GM23338 (cell line): ENCODE results near the gene AGBL4. TPM values are rescaled to one million over a fixed set of nuclear protein-coding genes. Genes with fewer than 3 reads are reported as not detected.

ENCODE experiments used
- ATAC-seq: fragments of 200-7000 bp; cut with Tn5 transposase; 3 replicates; pipeline ENCODE4 v1.9.1; 2020
- DNase-seq: peaks from one replicate; pipeline ENCODE4 v3.0.0-alpha.2; 2015; ENCODE audit warnings: low spot score
- H2AFZ ChIP-seq: fragments of 200-600 bp; sonication (generic); 2 replicates; pipeline ENCODE4 v1.8.0; 2016; ENCODE audit warnings: antibody characterized with exemption, mild to moderate bottlenecking, moderate library complexity
- H3F3A ChIP-seq: fragments of 200-600 bp; sonication (generic); replicated peaks from 2 replicates; pipeline ENCODE4 v1.8.0; 2017; ENCODE audit warnings: antibody characterized with exemption, mixed run types, low read depth
- H3K27ac ChIP-seq: fragments of 200-600 bp; sonication (generic); 2 replicates; pipeline ENCODE4 v1.6.1; 2016; ENCODE audit warnings: low read depth
- H3K27me3 ChIP-seq: fragments of 200-600 bp; sonication (generic); 2 replicates; pipeline ENCODE4 v1.8.0; 2016; ENCODE audit warnings: mild to moderate bottlenecking, mixed run types, moderate library complexity; ENCODE audit not compliant: insufficient read depth
- H3K36me3 ChIP-seq: fragments of 200-600 bp; sonication (generic); 2 replicates; pipeline ENCODE4 v1.8.0; 2016; ENCODE audit warnings: mild to moderate bottlenecking; ENCODE audit not compliant: insufficient read depth
- H3K4me1 ChIP-seq: fragments of 200-600 bp; sonication (generic); 2 replicates; pipeline ENCODE4 v1.8.0; 2016; ENCODE audit warnings: mild to moderate bottlenecking, moderate library complexity; ENCODE audit not compliant: insufficient read depth
- H3K4me2 ChIP-seq: fragments of 200-600 bp; sonication (generic); 2 replicates; pipeline ENCODE4 v1.7.1; 2017; ENCODE audit warnings: mixed run types
- H3K4me3 ChIP-seq: fragments of 200-600 bp; sonication (generic); 2 replicates; pipeline ENCODE4 v1.6.1; 2016; ENCODE audit warnings: mixed run types
- H3K79me2 ChIP-seq: fragments of 200-600 bp; sonication (generic); replicated peaks from 2 replicates; pipeline ENCODE4 v1.8.0; 2017; ENCODE audit warnings: mild to moderate bottlenecking; ENCODE audit not compliant: insufficient read depth
- H3K9me2 ChIP-seq: fragments of 200-600 bp; sonication (generic); 2 replicates; pipeline ENCODE4 v1.8.0; 2017; ENCODE audit not compliant: insufficient read depth
- H4K20me1 ChIP-seq: fragments of 200-600 bp; sonication (generic); replicated peaks from 2 replicates; pipeline ENCODE4 v1.8.0; 2017; ENCODE audit warnings: mild to moderate bottlenecking; ENCODE audit not compliant: insufficient read depth
- H3K27ac Mint-ChIP-seq: 2 replicates; pipeline ENCODE4 v1.8.0; 2020; ENCODE audit warnings: inconsistent platforms, mild to moderate bottlenecking, moderate library complexity, mixed read lengths
- H3K27me3 Mint-ChIP-seq: 3 replicates; pipeline ENCODE4 v1.8.0; 2022; ENCODE audit warnings: low read depth, mild to moderate bottlenecking, moderate library complexity, mixed read lengths, inconsistent platforms; ENCODE audit not compliant: insufficient read depth, poor library complexity
- H3K36me3 Mint-ChIP-seq: 3 replicates; pipeline ENCODE4 v1.8.0; 2021; ENCODE audit warnings: low read depth, mild to moderate bottlenecking, inconsistent platforms, moderate library complexity, mixed read lengths
- H3K4me1 Mint-ChIP-seq: 3 replicates; pipeline ENCODE4 v1.8.0; 2020; ENCODE audit warnings: mild to moderate bottlenecking, inconsistent platforms, mixed read lengths
- H3K4me3 Mint-ChIP-seq: 3 replicates; pipeline ENCODE4 v1.8.0; 2021; ENCODE audit warnings: moderate library complexity, mild to moderate bottlenecking, inconsistent platforms, mixed read lengths
- H3K9me3 Mint-ChIP-seq: 3 replicates; pipeline ENCODE4 v1.8.0; 2020; ENCODE audit warnings: moderate library complexity, mild to moderate bottlenecking, inconsistent platforms, mixed read lengths
- CREB1 ChIP-seq: fragments of 250-450 bp; sonication (Bioruptor Pico); IDR thresholded peaks from 2 replicates; pipeline ENCODE4 v1.5.0; 2020; ENCODE audit warnings: low read depth, mild to moderate bottlenecking, moderate library complexity
- JUNB ChIP-seq: IDR thresholded peaks from one replicate; pipeline ENCODE4 v1.6.1; 2016; ENCODE audit warnings: antibody characterized with exemption; ENCODE audit not compliant: unreplicated experiment
- NANOG ChIP-seq: IDR thresholded peaks from 2 replicates; pipeline ENCODE4 v1.6.1; 2016; ENCODE audit warnings: antibody characterized with exemption, borderline replicate concordance
- ZNF462 ChIP-seq: fragments of 250-450 bp; sonication (Bioruptor Pico); IDR thresholded peaks from 2 replicates; pipeline ENCODE4 v1.5.0; 2020; ENCODE audit warnings: mild to moderate bottlenecking, moderate library complexity
- polyA plus RNA-seq: library from polyadenylated mRNA; unstranded; fragments of >200 nt; fragmentation: Nextera tagmentation; extraction: Ambion mirVana; gene quantifications from 2 replicates; pipeline ENCODE4 v1.2.1, GENCODE V29; 2016
- total RNA-seq: library from RNA; depleted of rRNA; stranded (reverse); fragments of >200 nt; shearing (Covaris generic); gene quantifications from 2 replicates; pipeline ENCODE4 v1.2.3, GENCODE V29; 2014
- TF ChIP-seq, protein P1 (sequence below), 2 experiments: fragments of 200-600 bp in 1 of 2; sonication (generic) in 1 of 2; conservative IDR thresholded peaks; 2 replicates each; pipeline versions ENCODE4 v1.5.1 to v1.6.1; 2016 to 2017; ENCODE audit warnings: antibody characterized with exemption in 2 of 2, low read depth in 2 of 2, mild to moderate bottlenecking in 2 of 2, moderate library complexity in 1 of 2

Gene AGBL4
- total and polyA plus RNA-seq, 2 experiments from 2014 or later, result 0.91 to 1.5 TPM

DNA sequence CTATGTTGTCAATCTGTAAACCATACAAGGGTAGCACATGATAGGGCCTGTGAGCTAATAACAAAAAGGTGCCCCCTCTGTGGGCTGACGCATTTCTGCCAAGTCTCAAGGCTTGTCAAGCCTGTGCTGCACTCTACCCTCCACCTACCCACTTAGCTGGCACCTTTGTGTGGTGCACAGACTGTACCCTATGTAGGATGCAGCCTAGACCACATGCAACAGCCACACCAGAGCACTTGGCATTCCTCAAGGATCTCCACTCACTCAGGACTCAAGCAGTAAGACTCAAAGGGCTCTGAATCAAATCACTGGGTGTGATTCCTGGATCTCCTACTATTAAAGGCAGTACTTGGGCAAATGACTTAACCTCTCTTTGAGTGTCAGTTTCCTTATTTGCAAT lies 1380.6 kb downstream of the AGBL4 start:
- no peaks in the 10 kb centered on the region; the same call in 1 of the 2 replicates for H3K4me1 ChIP-seq
- no peak for TF ChIP-seq CREB1 (CRISPR knock-in tag)
- TF ChIP-seq ZNF462 (CRISPR knock-in tag), result no peak
- TF ChIP-seq JUNB, result no peak
- no peak for TF ChIP-seq NANOG
- TF ChIP-seq, protein P1, sequence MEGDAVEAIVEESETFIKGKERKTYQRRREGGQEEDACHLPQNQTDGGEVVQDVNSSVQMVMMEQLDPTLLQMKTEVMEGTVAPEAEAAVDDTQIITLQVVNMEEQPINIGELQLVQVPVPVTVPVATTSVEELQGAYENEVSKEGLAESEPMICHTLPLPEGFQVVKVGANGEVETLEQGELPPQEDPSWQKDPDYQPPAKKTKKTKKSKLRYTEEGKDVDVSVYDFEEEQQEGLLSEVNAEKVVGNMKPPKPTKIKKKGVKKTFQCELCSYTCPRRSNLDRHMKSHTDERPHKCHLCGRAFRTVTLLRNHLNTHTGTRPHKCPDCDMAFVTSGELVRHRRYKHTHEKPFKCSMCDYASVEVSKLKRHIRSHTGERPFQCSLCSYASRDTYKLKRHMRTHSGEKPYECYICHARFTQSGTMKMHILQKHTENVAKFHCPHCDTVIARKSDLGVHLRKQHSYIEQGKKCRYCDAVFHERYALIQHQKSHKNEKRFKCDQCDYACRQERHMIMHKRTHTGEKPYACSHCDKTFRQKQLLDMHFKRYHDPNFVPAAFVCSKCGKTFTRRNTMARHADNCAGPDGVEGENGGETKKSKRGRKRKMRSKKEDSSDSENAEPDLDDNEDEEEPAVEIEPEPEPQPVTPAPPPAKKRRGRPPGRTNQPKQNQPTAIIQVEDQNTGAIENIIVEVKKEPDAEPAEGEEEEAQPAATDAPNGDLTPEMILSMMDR (conservative IDR thresholded peaks at IDR 0.05; ENCODE audit: low read depth in 2 of 2), result no peak

More for the DNA sequence above, 1380.6 kb downstream of the AGBL4 start:
- Histone ChIP-seq H3K4me2 (no peak overlapping the region), H3K36me3 (no peaks in the 10 kb centered on the region), H3F3A (no peaks in the 10 kb centered on the region), H2AFZ (no peak overlapping the region), H3K4me3 (no peak overlapping the region), H4K20me1 (no peaks in the 10 kb centered on the region), H3K27ac (no peak overlapping the region), H3K9me2 (peaks cover 5% of the 10 kb centered on the region; the same call in 1 of the 2 replicates), H3K27me3 (no peaks in the 10 kb centered on the region), H3K79me2 (no peaks in the 10 kb centered on the region)
- no peak for ATAC-seq
- H3K27me3 Mint-ChIP-seq, result peaks cover 1% of the 10 kb centered on the region
- no peak for DNase-seq
- H3K9me3 Mint-ChIP-seq, result no peaks in the 10 kb centered on the region
- no peak overlapping the region for H3K27ac Mint-ChIP-seq
- no peaks in the 10 kb centered on the region for H3K36me3 Mint-ChIP-seq
- H3K4me3 Mint-ChIP-seq, result no peak overlapping the region
- peaks cover 15% of the 10 kb centered on the region for H3K4me1 Mint-ChIP-seq
